ENCODE measurements around the gene LYPD3. TPM values are rescaled to one million over a fixed set of nuclear protein-coding genes. Genes with fewer than 3 reads are reported as not detected.
A peak's percentile ranks its signal among the peaks of the same experiment; 100 is the strongest.

Gene LYPD3
- total RNA-seq, 6 experiments from 2014 or later = 0.17 to 0.35 (median 0.22) TPM

DNA sequence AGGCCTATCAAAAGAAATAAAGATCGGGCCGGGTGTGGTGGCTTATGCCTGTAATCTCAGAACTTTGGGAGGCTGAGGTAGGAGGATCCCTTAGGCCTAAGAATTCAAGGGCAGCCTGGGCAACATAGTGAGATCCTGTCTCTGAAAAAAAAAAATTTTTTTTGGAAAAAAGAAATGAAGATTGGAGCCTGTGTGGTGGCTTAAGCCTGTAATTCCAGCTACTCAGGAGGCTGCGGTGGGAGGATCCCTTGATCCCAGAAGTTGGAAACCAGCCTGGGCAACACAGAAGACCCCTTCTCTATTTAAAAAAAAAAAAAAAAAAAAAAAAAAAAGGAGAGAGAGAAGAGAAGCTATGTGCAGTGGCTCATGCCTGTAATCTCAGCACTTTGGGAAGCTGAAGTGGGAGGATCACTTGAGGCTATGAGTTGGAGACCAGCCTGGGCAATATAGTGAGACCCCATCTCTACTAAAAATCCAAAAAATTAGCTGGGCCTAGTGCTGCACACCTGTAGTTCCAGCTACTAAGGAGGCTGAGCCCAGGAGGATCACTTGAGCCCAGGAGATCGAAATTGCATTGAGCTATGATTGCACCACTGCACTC is 14.7 kb upstream of the LYPD3 start:
- H3K27ac Mint-ChIP-seq = no peak overlapping the region
- H3K9me3 Mint-ChIP-seq = peaks cover 4% of the 10 kb centered on the region; the same call in 1 of the 2 replicates
- peaks cover 27% of the 10 kb centered on the region for H3K36me3 Mint-ChIP-seq (ENCODE audit: low read depth)
- TF ChIP-seq, protein P1, sequence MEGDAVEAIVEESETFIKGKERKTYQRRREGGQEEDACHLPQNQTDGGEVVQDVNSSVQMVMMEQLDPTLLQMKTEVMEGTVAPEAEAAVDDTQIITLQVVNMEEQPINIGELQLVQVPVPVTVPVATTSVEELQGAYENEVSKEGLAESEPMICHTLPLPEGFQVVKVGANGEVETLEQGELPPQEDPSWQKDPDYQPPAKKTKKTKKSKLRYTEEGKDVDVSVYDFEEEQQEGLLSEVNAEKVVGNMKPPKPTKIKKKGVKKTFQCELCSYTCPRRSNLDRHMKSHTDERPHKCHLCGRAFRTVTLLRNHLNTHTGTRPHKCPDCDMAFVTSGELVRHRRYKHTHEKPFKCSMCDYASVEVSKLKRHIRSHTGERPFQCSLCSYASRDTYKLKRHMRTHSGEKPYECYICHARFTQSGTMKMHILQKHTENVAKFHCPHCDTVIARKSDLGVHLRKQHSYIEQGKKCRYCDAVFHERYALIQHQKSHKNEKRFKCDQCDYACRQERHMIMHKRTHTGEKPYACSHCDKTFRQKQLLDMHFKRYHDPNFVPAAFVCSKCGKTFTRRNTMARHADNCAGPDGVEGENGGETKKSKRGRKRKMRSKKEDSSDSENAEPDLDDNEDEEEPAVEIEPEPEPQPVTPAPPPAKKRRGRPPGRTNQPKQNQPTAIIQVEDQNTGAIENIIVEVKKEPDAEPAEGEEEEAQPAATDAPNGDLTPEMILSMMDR (IDR thresholded peaks at IDR 0.05) = no peak
- DNase-seq = no peak
- no peak overlapping the region for H3K4me3 Mint-ChIP-seq
- no peaks in the 10 kb centered on the region; the same call in 1 of the 2 replicates for H3K27me3 Mint-ChIP-seq (ENCODE audit: insufficient read depth)
- peaks cover 20% of the 10 kb centered on the region for H3K4me1 Mint-ChIP-seq (ENCODE audit: low read depth)

DNA sequence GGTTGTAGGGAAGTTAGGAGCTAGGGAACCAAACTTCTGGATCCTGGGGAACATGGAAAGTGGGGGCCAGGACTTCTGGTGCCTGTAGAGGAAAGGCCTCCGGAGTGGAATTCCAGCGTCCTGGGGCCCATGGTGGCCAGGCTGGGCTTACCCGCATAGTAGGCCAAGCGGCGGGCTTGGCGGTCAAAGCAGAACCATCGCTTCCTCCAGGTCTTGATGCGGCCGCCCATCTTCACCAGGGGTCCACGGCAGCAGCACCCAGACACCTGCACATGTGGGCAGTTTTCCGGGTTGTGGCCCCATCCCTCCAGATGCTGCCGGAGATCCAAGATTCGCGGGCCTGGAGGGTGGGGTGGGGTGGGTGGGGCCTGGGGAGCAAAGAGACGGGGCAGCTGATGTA is 13.8 kb upstream of the LYPD3 start:
- no peaks in the 10 kb centered on the region; the same call in none of the 2 replicates for H3K27me3 Mint-ChIP-seq (ENCODE audit: insufficient read depth)
- TF ChIP-seq, protein P1 (IDR thresholded peaks at IDR 0.05) = no peak
- DNase-seq = no peak
- H3K36me3 Mint-ChIP-seq (ENCODE audit: low read depth) = peaks cover 31% of the 10 kb centered on the region
- peaks cover 4% of the 10 kb centered on the region; the same call in 1 of the 2 replicates for H3K9me3 Mint-ChIP-seq
- peaks cover 23% of the 10 kb centered on the region for H3K4me1 Mint-ChIP-seq (ENCODE audit: low read depth)
- H3K4me3 Mint-ChIP-seq = no peak overlapping the region
- no peak overlapping the region for H3K27ac Mint-ChIP-seq

DNA sequence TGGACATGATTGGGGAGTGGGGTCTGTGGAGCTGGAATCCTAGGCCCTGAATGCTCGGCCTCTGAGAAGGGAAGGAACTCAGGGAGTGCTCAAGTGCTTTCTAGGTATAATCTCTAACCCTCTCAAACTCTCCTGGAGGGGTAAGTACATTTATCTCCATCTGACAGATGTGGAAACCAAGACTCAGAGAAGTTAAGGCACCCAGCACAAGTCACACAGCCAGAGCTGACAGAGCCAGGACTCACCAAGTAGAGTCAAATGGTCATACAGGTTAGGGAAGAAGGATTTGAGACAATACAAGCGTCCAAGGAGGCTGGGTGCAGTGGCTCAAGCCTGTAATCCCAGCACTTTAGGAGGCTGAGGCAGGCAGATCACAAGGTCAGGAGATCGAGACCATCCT is 12.9 kb upstream of the LYPD3 start:
- Mint-ChIP-seq H3K4me1 (ENCODE audit: low read depth) (peaks cover 23% of the 10 kb centered on the region), H3K27ac (no peak overlapping the region), H3K9me3 (peaks cover 4% of the 10 kb centered on the region; the same call in 1 of the 2 replicates), H3K27me3 (ENCODE audit: insufficient read depth) (peaks cover 1% of the 10 kb centered on the region), H3K36me3 (ENCODE audit: low read depth) (peaks cover 40% of the 10 kb centered on the region), H3K4me3 (no peak overlapping the region)
- TF ChIP-seq, protein P1 (IDR thresholded peaks at IDR 0.05) = no peak
- no peak for DNase-seq

DNA sequence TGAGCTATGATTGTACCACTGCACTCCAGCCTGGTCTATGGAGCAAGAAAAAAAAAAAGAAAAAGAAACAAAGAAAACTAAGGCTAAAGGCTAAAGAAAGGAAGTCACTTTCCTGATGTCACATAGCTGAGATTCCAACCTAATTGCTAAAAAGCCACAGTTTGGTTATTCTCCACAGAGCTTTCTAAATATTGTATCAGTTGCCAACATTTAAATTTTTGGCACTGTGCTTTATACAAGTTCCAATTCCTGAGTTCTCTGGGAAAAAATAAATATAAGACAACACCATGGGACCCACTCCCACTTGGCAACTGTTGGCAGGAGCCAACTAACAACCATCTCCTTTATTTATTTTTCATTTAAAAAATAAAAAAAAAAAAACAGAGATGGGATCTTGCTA is 11.2 kb upstream of the LYPD3 start:
- peak; percentile 75 for DNase-seq
- no peak overlapping the region for H3K4me3 Mint-ChIP-seq
- H3K36me3 Mint-ChIP-seq (ENCODE audit: low read depth) = peaks cover 40% of the 10 kb centered on the region
- H3K9me3 Mint-ChIP-seq = peaks cover 4% of the 10 kb centered on the region; the same call in 1 of the 2 replicates
- TF ChIP-seq, protein P1 (IDR thresholded peaks at IDR 0.05) = no peak
- peaks cover 2% of the 10 kb centered on the region for H3K27me3 Mint-ChIP-seq (ENCODE audit: insufficient read depth)
- H3K27ac Mint-ChIP-seq = peak overlapping the region; percentile 57
- H3K4me1 Mint-ChIP-seq (ENCODE audit: low read depth) = peaks cover 23% of the 10 kb centered on the region

DNA sequence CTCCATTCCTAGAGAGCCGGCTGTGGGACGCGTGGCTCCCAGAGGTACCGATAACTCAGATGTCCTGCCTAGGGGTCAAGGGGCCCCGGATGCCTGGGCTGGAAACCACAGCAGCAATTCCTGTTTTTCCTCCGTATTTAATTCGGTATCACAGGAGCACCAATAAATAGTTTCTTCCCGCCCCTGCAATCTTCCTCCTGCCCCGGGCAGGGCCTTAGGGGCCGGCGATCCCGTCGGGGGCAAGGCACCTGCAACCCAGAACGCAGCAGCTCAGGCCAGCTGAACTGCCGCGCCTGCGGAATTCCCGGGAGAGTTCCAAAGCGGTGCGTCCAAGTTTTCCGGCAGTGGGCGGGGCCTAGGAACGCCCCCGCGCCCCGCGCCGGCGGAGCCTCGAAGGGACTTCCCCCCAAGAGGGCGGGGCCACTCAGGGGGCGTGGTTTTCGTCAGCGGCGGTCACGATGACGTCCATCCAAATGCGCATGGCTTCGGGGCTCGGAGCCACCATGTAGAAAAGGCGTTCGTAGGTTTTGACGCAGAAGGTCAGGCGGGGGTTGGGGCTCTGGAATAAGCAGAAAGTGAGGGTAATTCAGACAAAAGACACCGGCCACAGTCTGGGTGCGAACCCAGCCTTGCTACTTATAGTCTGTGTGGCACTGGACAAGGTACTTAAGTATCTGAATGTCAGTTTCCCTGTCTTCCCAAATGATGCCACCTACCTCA is 9.7 kb upstream of the LYPD3 start:
- peak; percentile 81 for DNase-seq
- TF ChIP-seq, protein P1 (IDR thresholded peaks at IDR 0.05) = no peak
- Mint-ChIP-seq H3K27ac (peak overlapping the region; percentile 78), H3K4me3 (peak overlapping the region; percentile 63; the same call in 1 of the 2 replicates), H3K36me3 (ENCODE audit: low read depth) (peaks cover 33% of the 10 kb centered on the region), H3K9me3 (peaks cover 4% of the 10 kb centered on the region; the same call in 1 of the 2 replicates), H3K4me1 (ENCODE audit: low read depth) (peaks cover 32% of the 10 kb centered on the region), H3K27me3 (ENCODE audit: insufficient read depth) (peaks cover 2% of the 10 kb centered on the region)

Data from HFFc6 (cell line).